Measurements from ENCODE around the gene DPP10.

DPP10 gene

GRCh38 chr2:115874427-115874826 lies 1432.0 kb downstream of the DPP10 start:
- H3K9me3 ChIP-seq (ENCODE audit: control insufficient read depth, low read depth, low read length) = no peaks in the 10 kb centered on the region
- H3K4me1 ChIP-seq (ENCODE audit: control insufficient read depth, low read depth, low read length) = no peaks in the 10 kb centered on the region
- no peaks in the 10 kb centered on the region for H3K27me3 ChIP-seq (ENCODE audit: control insufficient read depth, insufficient read depth, low read length)
- H3K27ac ChIP-seq (ENCODE audit: low read length) = no peak overlapping the region
- no peak overlapping the region for H3K4me3 ChIP-seq (ENCODE audit: low read length)
- H3K36me3 ChIP-seq (ENCODE audit: control insufficient read depth, low read depth, low read length) = no peaks in the 10 kb centered on the region
- no peak overlapping the region for H3K9ac ChIP-seq (ENCODE audit: low read length)

- Histone ChIP-seq H3K9me3 (ENCODE audit: control insufficient read depth, low read depth, low read length) (no peaks in the 10 kb centered on the region), H3K36me3 (ENCODE audit: control insufficient read depth, low read depth, low read length) (no peaks in the 10 kb centered on the region), H3K27ac (ENCODE audit: low read length) (no peak overlapping the region), H3K4me1 (ENCODE audit: control insufficient read depth, low read depth, low read length) (no peaks in the 10 kb centered on the region), H3K9ac (ENCODE audit: low read length) (no peak overlapping the region), H3K4me3 (ENCODE audit: low read length) (no peak overlapping the region), H3K27me3 (ENCODE audit: control insufficient read depth, insufficient read depth, low read length) (no peaks in the 10 kb centered on the region)
Observed at GRCh38 chr2:115880558-115880957, 1438.1 kb downstream of the DPP10 start.

GRCh38 chr2:115887209-115887776 lies 1444.9 kb downstream of the DPP10 start:
- Histone ChIP-seq H3K9me3 (ENCODE audit: control insufficient read depth, low read depth, low read length) (no peaks in the 10 kb centered on the region), H3K4me1 (ENCODE audit: control insufficient read depth, low read depth, low read length) (no peaks in the 10 kb centered on the region), H3K36me3 (ENCODE audit: control insufficient read depth, low read depth, low read length) (no peaks in the 10 kb centered on the region), H3K27ac (ENCODE audit: low read length) (no peak overlapping the region), H3K27me3 (ENCODE audit: control insufficient read depth, insufficient read depth, low read length) (no peaks in the 10 kb centered on the region), H3K9ac (ENCODE audit: low read length) (no peak overlapping the region), H3K4me3 (ENCODE audit: low read length) (no peak overlapping the region)
